ENCODE results near the gene IFT27.

DNA sequence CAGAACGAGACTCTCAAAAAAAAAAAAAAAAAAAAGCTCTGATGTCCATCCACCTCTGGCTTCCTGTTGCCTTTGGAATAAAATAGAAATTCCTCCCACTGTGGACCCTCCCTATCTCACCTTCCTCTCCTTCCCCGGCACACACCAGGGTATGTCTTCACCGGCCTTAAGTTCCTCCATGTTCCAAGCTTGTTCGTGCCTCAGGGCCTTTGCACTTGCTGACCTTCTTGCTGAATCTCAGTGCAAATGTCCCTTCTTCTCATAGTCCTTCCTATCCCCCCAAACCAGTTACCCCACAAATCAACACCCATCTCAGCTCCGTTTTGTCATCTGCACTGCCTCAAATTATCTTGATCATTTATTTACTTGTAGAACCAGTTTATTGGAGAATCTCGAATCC is 20.6 kb downstream of the IFT27 start:
- TF ChIP-seq YY1 (IDR thresholded peaks at IDR 0.05; ENCODE audit: insufficient read depth, insufficient read length) (no peak), ZNF274 (IDR thresholded peaks at IDR 0.05; ENCODE audit: low read depth, low read length) (no peak), SUZ12 (IDR thresholded peaks at IDR 0.05; ENCODE audit: extremely low read depth, insufficient read depth, insufficient read length) (no peak)

Data from NT2/D1 (cell line).